ENCODE data around the gene LRRK1.

LRRK1 gene

DNA sequence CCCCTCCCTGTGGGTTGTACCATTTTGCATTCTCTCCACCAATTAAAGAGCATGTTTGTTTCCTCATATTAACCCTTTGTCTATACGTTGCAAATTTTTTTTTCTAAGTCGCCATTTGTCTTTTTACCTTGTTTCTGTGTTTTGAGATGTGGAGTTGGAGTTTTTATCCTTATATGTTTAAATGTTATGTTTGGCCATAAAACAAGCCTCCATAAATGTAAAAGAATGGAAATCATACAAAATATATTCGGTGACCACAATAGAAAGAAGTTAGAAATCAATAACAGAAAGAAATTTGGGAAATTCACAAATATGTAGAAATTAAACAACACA lies 29.2 kb downstream of the LRRK1 start:
- no peaks in the 10 kb centered on the region for H3K79me2 ChIP-seq (ENCODE audit: insufficient read depth, low read length)
- no peaks in the 10 kb centered on the region for H4K20me1 ChIP-seq (ENCODE audit: insufficient read depth, low read length)
- no peaks in the 10 kb centered on the region for H3K36me3 ChIP-seq (ENCODE audit: insufficient read depth, low read length)

DNA sequence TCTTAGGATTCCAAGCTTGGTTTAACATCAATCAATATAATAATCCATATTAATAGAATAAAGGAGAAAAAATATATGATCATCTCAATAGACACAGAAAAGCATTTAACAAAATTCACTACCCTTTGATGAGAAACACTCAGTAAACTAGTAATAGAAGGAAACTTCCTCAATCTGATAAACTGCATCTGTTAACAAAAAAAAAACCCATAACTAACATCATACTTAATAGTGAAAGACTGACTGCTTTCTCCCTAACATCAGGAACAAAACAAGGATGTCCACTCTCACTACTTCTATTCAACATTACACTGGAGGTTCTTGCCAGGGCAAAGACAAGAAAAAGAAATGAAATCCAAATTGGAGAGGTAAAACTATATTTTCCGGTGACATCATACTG lies 30.5 kb downstream of the LRRK1 start:
- TF ChIP-seq, protein P1, sequence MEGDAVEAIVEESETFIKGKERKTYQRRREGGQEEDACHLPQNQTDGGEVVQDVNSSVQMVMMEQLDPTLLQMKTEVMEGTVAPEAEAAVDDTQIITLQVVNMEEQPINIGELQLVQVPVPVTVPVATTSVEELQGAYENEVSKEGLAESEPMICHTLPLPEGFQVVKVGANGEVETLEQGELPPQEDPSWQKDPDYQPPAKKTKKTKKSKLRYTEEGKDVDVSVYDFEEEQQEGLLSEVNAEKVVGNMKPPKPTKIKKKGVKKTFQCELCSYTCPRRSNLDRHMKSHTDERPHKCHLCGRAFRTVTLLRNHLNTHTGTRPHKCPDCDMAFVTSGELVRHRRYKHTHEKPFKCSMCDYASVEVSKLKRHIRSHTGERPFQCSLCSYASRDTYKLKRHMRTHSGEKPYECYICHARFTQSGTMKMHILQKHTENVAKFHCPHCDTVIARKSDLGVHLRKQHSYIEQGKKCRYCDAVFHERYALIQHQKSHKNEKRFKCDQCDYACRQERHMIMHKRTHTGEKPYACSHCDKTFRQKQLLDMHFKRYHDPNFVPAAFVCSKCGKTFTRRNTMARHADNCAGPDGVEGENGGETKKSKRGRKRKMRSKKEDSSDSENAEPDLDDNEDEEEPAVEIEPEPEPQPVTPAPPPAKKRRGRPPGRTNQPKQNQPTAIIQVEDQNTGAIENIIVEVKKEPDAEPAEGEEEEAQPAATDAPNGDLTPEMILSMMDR (IDR thresholded peaks at IDR 0.05; ENCODE audit: borderline replicate concordance, extremely low read depth, low read length, poor library complexity, severe bottlenecking), result no peak
- no peak for TF ChIP-seq EZH2 (IDR thresholded peaks at IDR 0.05; ENCODE audit: borderline replicate concordance, low read depth, low read length, severe bottlenecking)
- ATAC-seq (ENCODE audit: insufficient read depth, low read depth), result no peak
- Histone ChIP-seq H3K9ac (ENCODE audit: low read depth, low read length) (no peak overlapping the region), H3K4me3 (ENCODE audit: low read depth in 1 of 2, low read length in 2 of 2) (no peak overlapping the region), H3K79me2 (ENCODE audit: insufficient read depth, low read length) (no peaks in the 10 kb centered on the region), H3K27ac (ENCODE audit: low read length) (no peak overlapping the region), H3K4me2 (ENCODE audit: insufficient read depth, low read length) (no peak overlapping the region), H2AFZ (ENCODE audit: low read depth, low read length) (no peak overlapping the region), H3K36me3 (ENCODE audit: insufficient read depth, low read length) (no peaks in the 10 kb centered on the region), H3K9me3 (ENCODE audit: insufficient read depth, low read length, severe bottlenecking) (no peaks in the 10 kb centered on the region), H4K20me1 (ENCODE audit: insufficient read depth, low read length) (no peaks in the 10 kb centered on the region), H3K4me1 (ENCODE audit: insufficient read depth, low read length) (no peaks in the 10 kb centered on the region), H3K27me3 (ENCODE audit: insufficient read depth, low read length, poor library complexity) (no peaks in the 10 kb centered on the region)
- no peak for DNase-seq

More for the DNA sequence above, 29.2 kb downstream of the LRRK1 start:
- Histone ChIP-seq H3K4me1 (ENCODE audit: insufficient read depth, low read length) (no peaks in the 10 kb centered on the region), H3K4me2 (ENCODE audit: insufficient read depth, low read length) (no peak overlapping the region), H3K9ac (ENCODE audit: low read depth, low read length) (no peak overlapping the region), H3K27me3 (ENCODE audit: insufficient read depth, low read length, poor library complexity) (no peaks in the 10 kb centered on the region), H2AFZ (ENCODE audit: low read depth, low read length) (no peak overlapping the region), H3K9me3 (ENCODE audit: insufficient read depth, low read length, severe bottlenecking) (no peaks in the 10 kb centered on the region), H3K27ac (ENCODE audit: low read length) (no peak overlapping the region), H3K4me3 (ENCODE audit: low read depth in 1 of 2, low read length in 2 of 2) (no peak overlapping the region)
- ATAC-seq (ENCODE audit: insufficient read depth, low read depth) (no peak), DNase-seq (no peak)
- TF ChIP-seq EZH2 (IDR thresholded peaks at IDR 0.05; ENCODE audit: borderline replicate concordance, low read depth, low read length, severe bottlenecking), result no peak
- TF ChIP-seq, protein P1 (IDR thresholded peaks at IDR 0.05; ENCODE audit: borderline replicate concordance, extremely low read depth, low read length, poor library complexity, severe bottlenecking), result no peak

DNA sequence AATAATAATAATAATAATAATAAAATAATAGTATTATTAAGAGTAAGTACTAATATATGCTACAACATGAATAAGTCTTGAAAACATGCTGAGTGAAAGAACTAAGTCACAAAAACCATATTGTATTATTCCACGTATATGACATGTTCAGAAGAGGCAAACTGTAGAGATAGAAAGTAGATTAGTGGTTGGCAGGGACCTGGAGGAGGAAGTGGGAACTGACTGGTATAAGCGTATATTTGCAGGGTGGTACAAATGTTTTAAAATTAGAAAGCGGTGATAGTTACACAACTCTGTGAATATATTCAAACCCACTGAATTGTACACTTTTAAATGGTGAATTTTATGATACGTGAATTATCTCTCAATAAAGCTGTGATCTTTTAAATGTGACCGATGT lies 32.8 kb downstream of the LRRK1 start:
- Histone ChIP-seq H3K36me3 (ENCODE audit: insufficient read depth, low read length) (no peaks in the 10 kb centered on the region), H2AFZ (ENCODE audit: low read depth, low read length) (no peak overlapping the region), H3K79me2 (ENCODE audit: insufficient read depth, low read length) (no peaks in the 10 kb centered on the region), H3K9me3 (ENCODE audit: insufficient read depth, low read length, severe bottlenecking) (no peaks in the 10 kb centered on the region), H3K4me3 (ENCODE audit: low read depth in 1 of 2, low read length in 2 of 2) (no peak overlapping the region), H3K4me1 (ENCODE audit: insufficient read depth, low read length) (no peaks in the 10 kb centered on the region), H3K4me2 (ENCODE audit: insufficient read depth, low read length) (no peak overlapping the region), H3K27me3 (ENCODE audit: insufficient read depth, low read length, poor library complexity) (no peaks in the 10 kb centered on the region), H4K20me1 (ENCODE audit: insufficient read depth, low read length) (no peaks in the 10 kb centered on the region), H3K27ac (ENCODE audit: low read length) (no peak overlapping the region), H3K9ac (ENCODE audit: low read depth, low read length) (no peak overlapping the region)
- no peak for TF ChIP-seq EZH2 (IDR thresholded peaks at IDR 0.05; ENCODE audit: borderline replicate concordance, low read depth, low read length, severe bottlenecking)
- TF ChIP-seq, protein P1 (IDR thresholded peaks at IDR 0.05; ENCODE audit: borderline replicate concordance, extremely low read depth, low read length, poor library complexity, severe bottlenecking), result no peak
- ATAC-seq (ENCODE audit: insufficient read depth, low read depth), result no peak
- DNase-seq, result no peak

DNA sequence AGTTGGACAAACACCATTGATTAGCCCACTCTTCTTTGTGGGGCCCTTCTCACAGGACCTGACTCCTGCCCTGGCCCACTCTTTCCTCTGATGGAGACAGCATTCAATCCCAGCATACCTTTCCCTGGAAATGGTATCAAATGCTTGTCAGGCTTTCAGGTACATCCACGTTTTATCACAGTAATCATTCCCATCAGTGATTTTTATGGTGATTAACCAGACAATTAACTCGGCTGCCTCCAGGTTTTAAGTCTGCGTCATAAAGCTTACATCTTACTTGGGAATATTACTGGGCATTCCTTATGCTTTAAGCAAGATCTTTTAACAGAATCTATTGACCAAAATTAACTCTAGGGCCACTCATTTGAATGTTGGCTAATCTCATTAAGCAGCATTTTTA lies 33.4 kb downstream of the LRRK1 start:
- TF ChIP-seq, protein P1 (IDR thresholded peaks at IDR 0.05; ENCODE audit: borderline replicate concordance, extremely low read depth, low read length, poor library complexity, severe bottlenecking), result no peak
- no peak for TF ChIP-seq EZH2 (IDR thresholded peaks at IDR 0.05; ENCODE audit: borderline replicate concordance, low read depth, low read length, severe bottlenecking)
- Histone ChIP-seq H3K79me2 (ENCODE audit: insufficient read depth, low read length) (no peaks in the 10 kb centered on the region), H3K4me1 (ENCODE audit: insufficient read depth, low read length) (no peaks in the 10 kb centered on the region)

More for the DNA sequence above, 33.4 kb downstream of the LRRK1 start:
- H3K27me3 ChIP-seq (ENCODE audit: insufficient read depth, low read length, poor library complexity), result peaks cover 3% of the 10 kb centered on the region
- no peak overlapping the region for H3K27ac ChIP-seq (ENCODE audit: low read length)
- no peaks in the 10 kb centered on the region for H3K36me3 ChIP-seq (ENCODE audit: insufficient read depth, low read length)
- H3K9ac ChIP-seq (ENCODE audit: low read depth, low read length), result no peak overlapping the region
- no peak overlapping the region for H3K4me2 ChIP-seq (ENCODE audit: insufficient read depth, low read length)
- no peak for DNase-seq
- ATAC-seq (ENCODE audit: insufficient read depth, low read depth), result no peak
- no peaks in the 10 kb centered on the region for H4K20me1 ChIP-seq (ENCODE audit: insufficient read depth, low read length)
- no peak overlapping the region for H3K4me3 ChIP-seq (ENCODE audit: low read depth in 1 of 2, low read length in 2 of 2)
- no peak overlapping the region for H2AFZ ChIP-seq (ENCODE audit: low read depth, low read length)
- H3K9me3 ChIP-seq (ENCODE audit: insufficient read depth, low read length, severe bottlenecking), result no peaks in the 10 kb centered on the region
